Measurements from ENCODE around the gene GJB2.

The GJB2 gene

DNA sequence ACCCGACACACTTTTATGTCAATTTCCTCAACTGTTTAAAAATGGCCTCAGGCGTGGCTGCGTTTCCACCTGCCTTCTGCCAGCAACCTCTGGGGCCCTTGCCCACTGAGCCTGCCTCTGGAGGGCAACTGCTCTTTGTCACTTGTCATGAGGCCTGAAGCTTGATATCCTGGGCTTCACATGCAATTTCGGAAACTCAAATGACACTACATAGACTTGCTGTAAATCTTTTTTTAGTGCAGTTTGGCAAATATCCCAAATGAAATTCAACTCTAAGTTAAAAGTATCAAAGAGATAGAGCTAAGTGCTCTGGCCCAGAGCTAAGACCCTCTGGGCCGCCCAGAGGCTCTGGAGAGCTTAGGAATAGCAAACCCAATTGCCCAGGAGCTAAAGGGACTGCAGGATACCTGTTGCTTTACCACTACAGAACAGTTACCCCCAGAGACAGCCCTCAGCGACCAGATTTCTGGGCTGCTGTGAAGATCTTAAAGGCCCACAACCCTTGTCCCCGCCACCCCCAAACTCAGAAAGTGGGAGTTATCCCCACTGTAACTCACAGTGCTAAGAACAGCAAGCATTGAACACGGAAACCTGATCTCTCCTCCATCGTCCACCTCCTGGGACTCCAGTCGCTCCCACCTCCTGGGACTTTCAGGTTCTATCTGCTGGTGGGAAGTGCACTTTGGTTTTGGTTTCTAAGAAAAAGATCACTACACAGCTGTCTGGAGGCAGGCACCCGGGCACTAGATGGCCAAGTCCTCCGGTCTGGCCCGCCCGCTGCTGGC is 51.3 kb downstream of the GJB2 start:
- DNase-seq (ENCODE audit: low read depth): no peak

DNA sequence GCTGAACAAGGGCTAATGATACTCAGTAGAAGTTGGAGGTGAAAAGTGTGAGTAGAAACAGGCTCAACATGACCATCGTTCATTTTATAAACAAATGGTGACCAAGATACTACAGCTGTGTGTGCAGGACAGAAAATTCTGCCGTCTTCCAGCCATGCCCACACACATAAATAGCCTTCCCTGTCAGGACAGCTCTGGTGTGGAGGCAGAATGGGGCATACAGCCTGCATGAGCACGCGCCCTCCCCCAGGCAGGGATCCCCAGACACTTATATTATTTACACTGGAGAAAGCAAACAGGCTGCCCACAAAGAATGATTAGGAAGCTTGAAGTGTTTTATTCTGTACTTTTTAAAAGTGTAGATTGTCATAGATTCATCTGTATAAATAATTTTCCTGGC is 52.3 kb downstream of the GJB2 start:
- no peak for DNase-seq (ENCODE audit: low read depth)

GRCh38 chr13:20137875-20138274 is 54.9 kb downstream of the GJB2 start:
- DNase-seq (ENCODE audit: low read depth): no peak
